GM10266 (cell line): Measurements from ENCODE around the gene AGL.
"Not testable (repeated sequence)": the region's sequence is repeated elsewhere in the genome, so short reads cannot be mapped to it uniquely, and the experiment has no call there.

Experiments used
- DNase-seq: peaks from one replicate; pipeline ENCODE4 v3.0.0; 2012; ENCODE audit errors: extremely low spot score
- CTCF ChIP-seq: IDR thresholded peaks from 2 replicates; pipeline ENCODE4 v1.5.1; 2012; ENCODE audit warnings: mild to moderate bottlenecking, low read depth; ENCODE audit not compliant: control insufficient read depth, insufficient read depth; ENCODE audit errors: missing control alignments

Gene AGL

DNA sequence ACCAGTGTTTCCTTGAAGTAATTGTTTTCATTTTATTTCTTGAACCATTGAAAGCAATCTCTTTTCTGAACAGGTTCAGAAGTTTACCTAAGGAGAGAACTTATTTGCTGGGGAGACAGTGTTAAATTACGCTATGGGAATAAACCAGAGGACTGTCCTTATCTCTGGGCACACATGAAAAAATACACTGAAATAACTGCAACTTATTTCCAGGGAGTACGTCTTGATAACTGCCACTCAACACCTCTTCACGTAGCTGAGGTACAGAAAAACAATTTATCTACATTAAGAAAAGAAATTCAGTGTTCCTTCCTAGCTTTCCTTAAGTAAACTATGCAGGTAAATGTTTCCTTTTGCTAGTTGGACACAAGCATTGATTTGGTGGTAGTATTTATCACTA lies 27.4 kb downstream of the AGL start:
- TF ChIP-seq CTCF, result no peak
- no peak for DNase-seq

DNA sequence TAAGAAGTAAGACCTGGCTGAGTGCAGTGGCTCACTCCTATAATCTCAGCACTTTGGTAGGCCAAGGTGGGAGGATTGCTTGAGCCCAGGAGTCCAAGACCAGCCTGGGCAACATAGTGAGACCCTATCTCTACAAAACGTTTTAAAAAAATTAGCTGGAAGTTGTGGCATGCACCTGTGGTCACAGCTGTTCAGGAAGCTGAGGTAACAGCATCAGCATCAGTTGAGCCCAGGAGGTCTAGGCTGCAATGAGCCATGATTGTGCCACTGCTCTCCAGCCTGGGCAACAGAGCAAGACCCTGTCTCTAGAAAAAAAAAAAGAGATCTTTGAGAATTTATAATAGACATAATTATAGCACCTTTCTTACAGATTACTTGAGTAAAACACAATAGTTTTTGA lies 36.0 kb downstream of the AGL start:
- TF ChIP-seq CTCF, result no peak
- no peak for DNase-seq

DNA sequence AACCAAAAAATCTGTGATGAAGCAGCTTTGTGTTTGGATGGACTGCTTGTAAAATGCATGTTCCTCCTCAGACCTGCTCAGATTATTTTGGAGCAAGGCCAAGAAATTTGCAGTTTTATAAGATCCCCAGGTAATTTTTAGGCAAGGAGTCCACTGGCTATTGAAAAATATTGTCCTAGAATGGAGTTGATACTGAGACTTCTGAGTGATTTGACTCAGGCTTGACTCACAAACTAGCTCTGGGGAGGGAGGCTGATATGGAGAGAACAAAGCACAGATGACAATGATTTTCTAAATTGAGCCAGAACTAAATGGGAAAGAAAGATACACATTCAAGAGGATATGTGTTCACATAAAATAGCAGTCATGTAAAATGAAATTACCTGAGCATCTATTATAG lies 36.7 kb downstream of the AGL start:
- DNase-seq, result no peak

GRCh38 chr1:99887890-99888289 lies 37.7 kb downstream of the AGL start:
- no peak for TF ChIP-seq CTCF
- DNase-seq, result no peak

More for the DNA sequence above, 36.7 kb downstream of the AGL start:
- no peak for TF ChIP-seq CTCF

- no peak for TF ChIP-seq CTCF
- no peak for DNase-seq
Observed at GRCh38 chr1:99891997-99892396, 41.8 kb downstream of the AGL start.

- not testable (repeated sequence) for DNase-seq
Observed at GRCh38 chr1:99903278-99903677, 53.1 kb downstream of the AGL start.

GRCh38 chr1:99906535-99906934 lies 56.4 kb downstream of the AGL start:
- no peak for DNase-seq
- no peak for TF ChIP-seq CTCF

GRCh38 chr1:99917214-99917613 lies 67.1 kb downstream of the AGL start:
- DNase-seq, result no peak
- no peak for TF ChIP-seq CTCF
